GM12872 (cell line): ENCODE results near the gene MAPKAPK3.

Experiments used
- TF ChIP-seq, protein P1 (sequence below): IDR thresholded peaks from 3 replicates; pipeline ENCODE4 v1.5.1; 2011; ENCODE audit warnings: low read depth, mild to moderate bottlenecking, low read length, moderate library complexity; ENCODE audit not compliant: insufficient read depth

Gene MAPKAPK3

GRCh38 chr3:50588759-50589433 lies 28.1 kb upstream of the MAPKAPK3 start:
- TF ChIP-seq, protein P1, sequence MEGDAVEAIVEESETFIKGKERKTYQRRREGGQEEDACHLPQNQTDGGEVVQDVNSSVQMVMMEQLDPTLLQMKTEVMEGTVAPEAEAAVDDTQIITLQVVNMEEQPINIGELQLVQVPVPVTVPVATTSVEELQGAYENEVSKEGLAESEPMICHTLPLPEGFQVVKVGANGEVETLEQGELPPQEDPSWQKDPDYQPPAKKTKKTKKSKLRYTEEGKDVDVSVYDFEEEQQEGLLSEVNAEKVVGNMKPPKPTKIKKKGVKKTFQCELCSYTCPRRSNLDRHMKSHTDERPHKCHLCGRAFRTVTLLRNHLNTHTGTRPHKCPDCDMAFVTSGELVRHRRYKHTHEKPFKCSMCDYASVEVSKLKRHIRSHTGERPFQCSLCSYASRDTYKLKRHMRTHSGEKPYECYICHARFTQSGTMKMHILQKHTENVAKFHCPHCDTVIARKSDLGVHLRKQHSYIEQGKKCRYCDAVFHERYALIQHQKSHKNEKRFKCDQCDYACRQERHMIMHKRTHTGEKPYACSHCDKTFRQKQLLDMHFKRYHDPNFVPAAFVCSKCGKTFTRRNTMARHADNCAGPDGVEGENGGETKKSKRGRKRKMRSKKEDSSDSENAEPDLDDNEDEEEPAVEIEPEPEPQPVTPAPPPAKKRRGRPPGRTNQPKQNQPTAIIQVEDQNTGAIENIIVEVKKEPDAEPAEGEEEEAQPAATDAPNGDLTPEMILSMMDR, result no peak

DNA sequence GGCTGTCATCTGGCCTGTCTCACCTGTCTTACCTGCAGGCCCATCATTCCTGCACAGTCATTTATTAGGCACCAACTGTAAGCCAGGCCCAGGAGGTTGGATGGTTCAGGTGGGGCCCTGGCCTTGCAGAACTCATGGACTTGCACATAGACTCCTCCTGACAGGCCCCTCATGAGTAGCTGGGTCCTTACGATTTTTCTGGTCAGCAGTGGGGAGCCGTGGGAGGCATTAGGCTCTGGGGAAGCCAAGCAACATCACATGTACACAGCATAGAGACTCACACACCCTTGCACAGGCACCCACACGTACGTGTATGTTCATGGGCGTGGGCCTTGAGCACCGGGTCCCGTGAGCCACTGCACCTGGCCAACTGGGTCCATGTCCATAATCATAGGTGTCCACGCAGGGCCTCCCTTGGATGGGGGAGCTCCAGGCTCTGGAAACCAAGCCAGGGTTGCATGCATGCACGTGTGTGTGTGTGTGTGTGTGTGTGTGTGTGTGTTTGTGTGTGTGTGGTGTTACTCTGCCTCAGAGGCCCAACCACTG lies 25.7 kb upstream of the MAPKAPK3 start:
- TF ChIP-seq, protein P1, result no peak

DNA sequence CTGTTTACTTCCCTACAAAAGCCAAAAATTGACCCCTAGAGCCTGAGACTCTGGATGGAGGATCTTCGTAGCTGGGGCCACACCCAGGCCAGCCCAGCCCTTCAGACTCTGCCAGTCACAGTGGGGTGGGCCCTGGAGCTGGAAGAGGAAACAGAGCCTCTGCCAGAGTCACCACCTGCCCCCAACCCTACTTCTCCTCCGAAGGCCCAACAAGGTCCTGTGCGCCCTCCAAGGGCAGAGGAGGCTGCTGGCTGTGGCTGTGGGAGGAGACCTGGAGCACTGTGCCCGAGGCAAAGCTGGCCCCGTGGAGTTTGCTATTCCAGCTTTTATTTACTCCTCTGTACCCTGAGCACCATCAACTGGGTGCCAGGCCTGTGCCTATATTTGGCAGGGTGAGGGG lies 24.4 kb upstream of the MAPKAPK3 start:
- TF ChIP-seq, protein P1, result no peak

- TF ChIP-seq, protein P1, result no peak
Measured at GRCh38 chr3:50594253-50594785, 22.6 kb upstream of the MAPKAPK3 start.

GRCh38 chr3:50599115-50599715 lies 17.7 kb upstream of the MAPKAPK3 start:
- TF ChIP-seq, protein P1, result no peak

GRCh38 chr3:50599716-50600118 lies 17.2 kb upstream of the MAPKAPK3 start:
- TF ChIP-seq, protein P1, result no peak

DNA sequence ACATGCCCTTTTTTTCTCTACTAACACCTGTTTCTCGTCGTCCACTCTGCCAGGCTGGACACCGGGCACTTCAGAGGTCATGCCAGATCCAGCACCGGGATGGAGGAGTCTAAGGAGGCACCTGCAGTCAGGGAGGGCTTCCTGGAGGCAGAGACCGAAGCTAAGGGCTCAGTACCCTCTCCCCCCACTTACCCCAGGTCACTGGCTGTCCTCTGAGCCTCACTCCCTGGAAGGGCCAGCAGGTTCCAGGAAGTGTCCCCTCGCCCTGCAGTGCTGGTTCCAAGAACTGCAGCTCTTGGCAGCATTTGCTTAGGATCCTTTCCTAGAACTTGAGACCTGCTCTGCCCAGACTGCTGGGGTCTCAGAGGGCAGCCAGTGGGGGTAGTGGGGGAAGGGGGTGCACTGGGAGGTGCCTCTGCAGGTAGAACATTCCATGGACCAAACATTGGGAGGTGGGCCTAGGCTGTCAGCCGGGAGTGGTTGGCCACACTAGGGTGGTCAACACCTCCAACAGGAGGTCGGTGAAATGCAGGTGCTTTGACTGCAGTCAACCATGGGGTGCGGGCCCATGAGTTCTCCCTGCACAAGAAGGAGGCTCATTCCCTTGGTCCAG lies 16.7 kb upstream of the MAPKAPK3 start:
- TF ChIP-seq, protein P1, result no peak
